ENCODE measurements around the gene AMFR. TPM values are rescaled to one million over a fixed set of nuclear protein-coding genes. Genes with fewer than 3 reads are reported as not detected.
"Not testable (repeated sequence)": the region's sequence is repeated elsewhere in the genome, so short reads cannot be mapped to it uniquely, and the experiment has no call there.

Gene AMFR
- total RNA-seq, 1 donor from 2014 or later: 69.9 TPM

DNA sequence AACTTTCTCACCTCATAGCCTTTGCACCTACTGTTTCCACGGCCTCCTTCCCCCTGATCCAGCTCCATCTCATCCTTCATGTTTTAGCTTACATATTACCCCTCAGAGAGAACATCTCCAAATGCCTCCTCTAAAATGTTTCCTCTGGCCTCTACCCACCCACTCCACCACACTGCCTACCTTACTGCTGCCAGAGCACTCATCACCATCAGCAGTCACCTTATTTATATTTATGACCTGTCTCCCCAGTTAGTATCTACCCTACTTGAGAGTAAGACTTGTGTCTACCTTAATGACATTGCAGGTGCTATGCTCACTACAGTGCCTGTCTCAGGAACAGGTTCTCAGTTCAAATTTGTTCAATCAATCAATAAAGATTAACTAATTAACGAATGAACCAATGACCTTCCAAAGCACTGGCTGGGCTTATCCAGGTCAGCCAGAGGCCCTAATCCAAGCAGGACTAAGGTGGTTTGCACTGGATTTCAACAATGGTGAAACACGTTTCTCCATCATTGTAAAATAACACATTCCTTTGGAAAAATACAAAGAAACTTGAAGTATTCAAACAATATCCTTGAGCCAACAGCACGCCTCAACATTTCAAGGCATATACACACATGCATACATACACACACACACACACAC, 41.1 kb downstream of the AMFR start:
- TF ChIP-seq, protein P1, sequence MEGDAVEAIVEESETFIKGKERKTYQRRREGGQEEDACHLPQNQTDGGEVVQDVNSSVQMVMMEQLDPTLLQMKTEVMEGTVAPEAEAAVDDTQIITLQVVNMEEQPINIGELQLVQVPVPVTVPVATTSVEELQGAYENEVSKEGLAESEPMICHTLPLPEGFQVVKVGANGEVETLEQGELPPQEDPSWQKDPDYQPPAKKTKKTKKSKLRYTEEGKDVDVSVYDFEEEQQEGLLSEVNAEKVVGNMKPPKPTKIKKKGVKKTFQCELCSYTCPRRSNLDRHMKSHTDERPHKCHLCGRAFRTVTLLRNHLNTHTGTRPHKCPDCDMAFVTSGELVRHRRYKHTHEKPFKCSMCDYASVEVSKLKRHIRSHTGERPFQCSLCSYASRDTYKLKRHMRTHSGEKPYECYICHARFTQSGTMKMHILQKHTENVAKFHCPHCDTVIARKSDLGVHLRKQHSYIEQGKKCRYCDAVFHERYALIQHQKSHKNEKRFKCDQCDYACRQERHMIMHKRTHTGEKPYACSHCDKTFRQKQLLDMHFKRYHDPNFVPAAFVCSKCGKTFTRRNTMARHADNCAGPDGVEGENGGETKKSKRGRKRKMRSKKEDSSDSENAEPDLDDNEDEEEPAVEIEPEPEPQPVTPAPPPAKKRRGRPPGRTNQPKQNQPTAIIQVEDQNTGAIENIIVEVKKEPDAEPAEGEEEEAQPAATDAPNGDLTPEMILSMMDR (IDR thresholded peaks at IDR 0.05; ENCODE audit: partially characterized antibody, unreplicated experiment): no peak
- DNase-seq: no peak
- Mint-ChIP-seq H3K9me3 (ENCODE audit: unreplicated experiment) (peaks cover 9% of the 10 kb centered on the region), H3K27me3 (ENCODE audit: unreplicated experiment) (no peaks in the 10 kb centered on the region), H3K27ac (ENCODE audit: unreplicated experiment) (no peak overlapping the region), H3K4me1 (ENCODE audit: low read depth, unreplicated experiment) (no peaks in the 10 kb centered on the region), H3K36me3 (ENCODE audit: unreplicated experiment) (peaks cover 51% of the 10 kb centered on the region), H3K4me3 (ENCODE audit: unreplicated experiment) (no peak overlapping the region)

DNA sequence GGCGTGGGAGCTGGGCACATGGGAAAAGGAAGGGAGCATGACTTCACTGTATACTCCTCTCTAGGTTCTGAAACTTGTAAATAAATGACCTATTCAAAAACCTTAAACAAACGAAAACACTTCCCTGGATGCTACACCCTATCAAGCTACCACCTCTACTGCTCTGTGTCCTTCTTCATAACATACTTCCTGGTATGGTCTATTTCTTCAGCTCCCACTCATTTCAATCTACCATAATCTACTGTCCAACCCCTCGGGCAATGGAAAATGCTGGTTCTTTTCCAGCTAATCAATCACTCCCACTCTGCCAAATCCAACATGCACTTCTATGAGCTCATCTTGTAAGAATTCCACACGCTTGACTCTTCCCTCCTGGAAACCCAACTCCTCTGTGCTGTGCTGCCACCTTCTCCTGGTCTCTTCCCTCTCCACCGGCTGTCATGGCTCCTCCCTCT, 42.4 kb downstream of the AMFR start:
- TF ChIP-seq, protein P1 (IDR thresholded peaks at IDR 0.05; ENCODE audit: partially characterized antibody, unreplicated experiment): no peak
- Mint-ChIP-seq H3K9me3 (ENCODE audit: unreplicated experiment) (peaks cover 9% of the 10 kb centered on the region), H3K4me1 (ENCODE audit: low read depth, unreplicated experiment) (no peaks in the 10 kb centered on the region), H3K27ac (ENCODE audit: unreplicated experiment) (no peak overlapping the region), H3K27me3 (ENCODE audit: unreplicated experiment) (no peaks in the 10 kb centered on the region), H3K4me3 (ENCODE audit: unreplicated experiment) (no peak overlapping the region), H3K36me3 (ENCODE audit: unreplicated experiment) (peaks cover 63% of the 10 kb centered on the region)
- DNase-seq: no peak

DNA sequence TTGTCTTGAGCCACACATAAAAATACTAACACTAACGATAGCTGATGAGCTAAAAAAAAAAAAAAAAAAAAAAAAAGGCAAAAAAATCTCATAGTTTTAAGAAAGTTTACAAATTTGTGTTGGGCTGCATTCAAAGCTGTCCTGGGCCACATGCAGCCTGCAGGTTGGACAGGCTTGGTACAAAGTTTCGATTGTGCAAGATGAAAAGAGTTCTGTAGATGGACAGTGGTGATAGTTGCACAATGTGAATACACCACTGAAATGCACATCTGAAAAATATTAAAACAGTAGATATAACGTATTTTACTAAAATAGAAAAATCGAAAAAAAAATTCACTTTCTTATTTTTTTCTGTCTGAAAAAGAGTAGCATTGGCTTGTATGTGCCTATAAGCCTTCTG, 42.9 kb downstream of the AMFR start:
- Mint-ChIP-seq H3K4me3 (ENCODE audit: unreplicated experiment) (no peak overlapping the region), H3K4me1 (ENCODE audit: low read depth, unreplicated experiment) (no peaks in the 10 kb centered on the region), H3K36me3 (ENCODE audit: unreplicated experiment) (peaks cover 67% of the 10 kb centered on the region), H3K27ac (ENCODE audit: unreplicated experiment) (no peak overlapping the region), H3K27me3 (ENCODE audit: unreplicated experiment) (no peaks in the 10 kb centered on the region), H3K9me3 (ENCODE audit: unreplicated experiment) (peaks cover 9% of the 10 kb centered on the region)
- TF ChIP-seq, protein P1 (IDR thresholded peaks at IDR 0.05; ENCODE audit: partially characterized antibody, unreplicated experiment): no peak
- no peak for DNase-seq

DNA sequence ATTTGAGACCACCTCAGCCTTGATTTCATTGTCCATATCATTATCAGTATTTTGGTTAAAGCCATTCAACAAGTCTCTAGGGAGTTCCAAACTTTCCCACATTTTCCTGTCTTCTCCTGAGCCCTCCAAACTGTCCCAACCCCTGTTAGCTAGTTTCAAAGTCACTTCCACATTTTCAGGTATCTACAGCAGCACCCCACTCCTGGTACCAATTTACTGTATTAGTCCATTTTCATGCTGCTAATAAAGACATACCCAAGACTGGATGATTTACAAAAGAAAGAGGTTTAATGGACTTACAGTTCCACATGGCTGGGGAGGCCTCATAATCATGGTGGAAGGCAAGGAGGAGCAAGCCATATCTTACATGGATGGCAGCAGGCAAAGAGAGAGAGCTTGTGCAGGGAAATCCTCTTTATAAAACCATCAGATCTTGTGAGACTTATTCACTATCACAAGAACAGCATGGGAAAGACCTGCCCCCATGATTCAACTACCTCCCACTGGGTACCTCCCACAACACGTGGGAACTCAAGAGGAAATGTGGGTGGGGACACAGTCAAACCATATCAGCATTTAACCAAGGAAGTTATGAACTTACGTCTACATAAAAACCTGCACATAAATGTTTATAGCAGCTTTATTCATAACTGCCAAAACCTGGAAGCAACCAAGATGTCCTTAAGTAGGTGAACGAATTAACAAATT, 44.4 kb downstream of the AMFR start:
- not testable (repeated sequence) for H3K9me3 Mint-ChIP-seq (ENCODE audit: unreplicated experiment); H3K27ac Mint-ChIP-seq (ENCODE audit: unreplicated experiment); H3K27me3 Mint-ChIP-seq (ENCODE audit: unreplicated experiment); H3K4me1 Mint-ChIP-seq (ENCODE audit: low read depth, unreplicated experiment); H3K4me3 Mint-ChIP-seq (ENCODE audit: unreplicated experiment); DNase-seq
- H3K36me3 Mint-ChIP-seq (ENCODE audit: unreplicated experiment): peaks cover 71% of the 10 kb centered on the region

DNA sequence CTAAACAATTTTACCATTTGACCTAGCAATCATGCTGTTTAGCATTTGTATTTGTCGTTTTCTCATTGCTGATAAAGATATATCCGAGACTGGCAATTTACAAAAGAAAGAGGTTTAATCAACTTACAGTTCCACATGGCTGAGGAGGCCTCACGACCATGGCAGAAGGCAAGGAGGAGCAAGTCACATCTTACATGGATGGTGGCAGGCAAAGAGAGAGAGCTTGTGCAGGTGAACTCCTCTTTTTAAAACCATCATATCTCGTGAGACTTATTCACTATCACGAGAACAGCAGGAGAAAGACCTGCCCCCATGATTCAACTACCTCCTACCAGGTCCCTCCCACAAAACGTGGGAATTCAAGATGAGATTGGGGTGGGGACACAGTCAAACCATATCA, 46.3 kb downstream of the AMFR start:
- H3K36me3 Mint-ChIP-seq (ENCODE audit: unreplicated experiment): peaks cover 61% of the 10 kb centered on the region
- DNase-seq; H3K4me3 Mint-ChIP-seq (ENCODE audit: unreplicated experiment); H3K27me3 Mint-ChIP-seq (ENCODE audit: unreplicated experiment); H3K27ac Mint-ChIP-seq (ENCODE audit: unreplicated experiment); H3K4me1 Mint-ChIP-seq (ENCODE audit: low read depth, unreplicated experiment); H3K9me3 Mint-ChIP-seq (ENCODE audit: unreplicated experiment): not testable (repeated sequence)

DNA sequence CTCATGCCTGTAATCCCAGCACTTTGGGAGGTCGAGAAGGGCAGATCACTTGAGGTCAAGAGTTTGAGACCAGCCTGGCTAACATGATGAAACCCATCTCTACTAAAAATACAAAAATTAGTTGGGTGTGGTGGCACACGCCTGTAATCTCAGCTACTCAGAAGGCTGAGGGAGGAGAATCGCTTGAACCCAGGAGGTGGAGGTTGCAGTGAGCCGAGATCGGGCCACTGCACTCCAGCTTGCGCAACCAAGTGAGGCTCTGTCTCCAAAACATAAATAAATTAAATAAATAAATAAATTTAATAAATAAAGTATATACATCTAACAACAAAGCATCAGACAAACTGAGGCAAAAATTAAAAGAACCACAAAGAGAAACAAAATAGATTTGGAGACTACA, 49.6 kb downstream of the AMFR start:
- Mint-ChIP-seq H3K36me3 (ENCODE audit: unreplicated experiment) (peaks cover 34% of the 10 kb centered on the region), H3K4me1 (ENCODE audit: low read depth, unreplicated experiment) (peaks cover 17% of the 10 kb centered on the region)
- H3K27ac Mint-ChIP-seq (ENCODE audit: unreplicated experiment); H3K27me3 Mint-ChIP-seq (ENCODE audit: unreplicated experiment); DNase-seq; H3K9me3 Mint-ChIP-seq (ENCODE audit: unreplicated experiment); H3K4me3 Mint-ChIP-seq (ENCODE audit: unreplicated experiment): not testable (repeated sequence)

All from glutamatergic neuron (in vitro differentiated cells).